ENCODE results near the gene TAS1R1.

Gene TAS1R1

DNA sequence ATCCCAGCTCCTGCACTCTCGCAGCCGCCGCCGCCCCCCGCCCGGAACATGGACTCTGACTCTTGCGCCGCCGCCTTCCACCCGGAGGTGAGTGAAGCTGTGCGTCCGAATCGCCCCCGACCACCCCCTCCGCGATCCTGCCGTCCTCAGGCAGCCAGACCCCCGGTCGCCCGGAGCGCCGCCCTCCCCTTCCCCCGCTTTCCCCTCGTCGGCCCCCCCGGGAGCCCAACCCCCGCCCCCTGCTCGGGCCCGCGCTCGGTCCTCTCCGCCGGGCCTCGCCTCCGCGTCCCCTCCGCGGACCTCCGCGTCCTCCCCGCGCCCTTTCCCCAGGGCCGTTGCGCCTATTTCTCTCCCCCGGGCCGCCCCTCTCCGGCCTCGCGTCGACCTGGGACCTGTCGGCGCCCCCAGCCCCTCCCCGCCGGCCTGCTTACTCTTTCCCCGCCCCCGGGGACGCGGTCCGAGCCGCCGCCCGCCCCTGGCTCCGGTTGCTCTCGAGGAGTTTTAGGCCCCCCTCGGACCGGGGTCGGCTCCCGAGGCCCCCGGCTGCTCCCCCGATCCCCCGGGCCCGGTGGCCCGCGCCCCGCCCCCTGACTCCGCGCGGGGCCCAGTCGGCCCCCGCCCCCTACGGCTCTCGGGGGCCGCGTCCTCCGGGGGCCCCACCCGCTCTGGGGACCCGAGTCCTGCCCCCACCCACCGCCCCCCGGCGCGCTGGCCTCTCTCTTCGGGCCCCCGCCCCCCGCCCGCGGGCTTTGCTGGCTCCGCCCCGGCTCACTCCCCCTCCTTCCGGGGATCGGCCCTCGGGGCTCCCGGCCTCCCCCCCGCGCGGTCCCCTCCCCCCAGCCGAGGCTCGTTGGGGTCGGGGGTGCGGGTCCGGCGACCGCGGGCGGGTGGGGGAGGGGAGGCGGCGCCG is 59.2 kb downstream of the TAS1R1 start:
- FAIRE-seq, result no peak

DNA sequence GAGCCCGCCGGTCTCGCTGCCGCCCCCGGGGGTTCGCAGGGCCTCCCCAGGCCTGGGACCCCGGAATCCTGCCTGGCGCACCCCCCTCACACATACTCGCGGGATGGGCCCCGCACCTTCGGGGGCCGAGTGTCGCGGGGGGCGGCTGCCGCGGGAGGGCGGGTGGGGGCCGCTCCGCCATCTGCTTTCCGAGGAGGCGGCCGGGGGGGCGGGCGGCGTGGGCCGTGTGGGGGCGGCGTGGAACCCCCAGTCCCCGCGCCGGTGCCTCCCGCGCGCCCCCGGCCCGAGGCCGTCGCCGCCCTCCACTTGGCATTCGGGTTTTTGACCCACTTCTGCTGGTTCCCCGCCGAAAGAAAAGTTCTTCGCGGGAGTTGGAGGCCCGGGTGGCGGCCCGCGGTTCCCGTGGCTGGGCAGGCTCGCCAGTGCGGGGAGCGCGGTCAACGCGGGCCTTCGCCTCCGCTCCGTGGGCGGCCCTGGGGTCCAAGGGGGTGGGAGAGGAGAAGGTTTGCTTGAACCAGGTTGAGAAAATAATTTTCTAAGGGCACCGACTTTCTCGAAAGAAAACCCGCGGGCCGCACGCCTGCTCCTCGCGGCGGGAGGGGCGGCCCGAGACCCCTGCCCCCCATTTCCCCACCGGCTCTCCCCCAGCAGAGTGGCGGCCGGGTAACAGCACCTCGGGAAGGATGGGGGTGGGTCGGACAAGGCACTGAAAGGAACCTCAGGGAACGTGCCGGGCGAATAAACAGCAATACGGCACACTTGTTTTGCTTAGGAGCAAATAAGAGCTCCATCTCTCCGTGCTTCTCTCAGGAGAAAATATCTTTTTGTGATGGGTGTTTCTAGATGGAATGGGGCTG is 60.0 kb downstream of the TAS1R1 start:
- FAIRE-seq, result no peak

DNA sequence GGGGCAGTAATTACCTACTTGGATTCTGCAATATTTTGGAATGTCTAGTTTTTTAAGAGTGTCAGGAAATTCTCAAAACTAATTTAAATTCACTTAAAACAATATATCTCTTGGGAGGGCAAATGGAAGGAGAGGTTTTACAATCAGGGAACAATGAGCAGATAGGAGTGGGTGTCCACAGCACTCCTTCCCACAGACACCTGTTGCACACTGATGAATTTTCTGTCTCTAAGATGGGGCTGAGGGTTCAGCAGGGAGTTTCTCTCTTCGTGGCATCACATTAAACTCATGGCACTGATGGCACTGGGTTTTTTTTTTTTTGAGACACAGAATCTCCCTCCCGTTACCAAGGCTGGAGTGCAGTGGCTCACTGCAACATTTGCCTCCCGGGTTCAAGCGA is 63.9 kb downstream of the TAS1R1 start:
- FAIRE-seq, result no peak

DNA sequence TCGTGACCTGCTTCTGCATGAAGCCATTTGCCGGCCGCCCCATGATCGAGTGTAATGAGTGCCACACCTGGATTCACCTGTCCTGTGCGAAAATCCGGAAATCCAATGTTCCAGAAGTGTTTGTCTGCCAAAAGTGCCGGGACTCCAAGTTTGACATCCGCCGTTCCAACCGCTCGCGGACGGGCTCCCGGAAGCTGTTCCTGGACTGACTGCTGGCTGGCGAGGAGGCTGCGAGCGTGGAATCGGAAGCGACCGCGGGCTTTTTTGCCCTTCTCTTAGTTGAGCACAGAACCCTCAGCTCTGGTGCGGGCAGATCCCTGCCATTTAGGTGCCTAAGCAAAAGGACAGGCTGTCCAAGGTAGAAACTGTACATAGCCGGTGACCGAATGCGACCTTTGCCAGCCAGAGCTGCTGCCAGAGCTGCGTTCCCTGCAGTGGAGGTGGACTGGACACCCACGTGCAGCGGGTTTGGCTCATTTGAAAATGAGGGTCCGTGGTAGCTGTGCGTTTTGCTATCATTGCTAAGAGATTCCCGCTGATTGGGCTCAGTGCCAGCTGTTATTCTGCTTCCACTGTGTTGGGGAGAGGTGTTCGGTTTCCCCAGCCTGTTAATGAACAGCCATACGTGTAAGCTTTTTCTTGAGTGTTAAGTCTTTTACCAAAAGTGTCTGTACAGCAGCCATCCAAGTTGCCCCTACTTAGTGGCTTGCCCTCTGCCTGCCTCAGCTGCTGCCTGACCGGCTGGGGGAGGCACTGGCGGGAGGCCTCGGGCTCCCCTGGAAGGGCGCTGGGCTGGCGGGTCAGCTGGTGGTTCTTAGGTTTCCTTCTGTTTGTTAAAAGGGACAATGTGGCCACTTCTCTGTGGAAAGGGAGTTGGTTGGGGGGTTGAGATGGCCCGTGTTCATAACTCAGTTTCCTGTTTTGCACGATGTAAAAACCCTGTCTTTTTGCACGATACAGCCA is 66.6 kb downstream of the TAS1R1 start:
- FAIRE-seq, result no peak

DNA sequence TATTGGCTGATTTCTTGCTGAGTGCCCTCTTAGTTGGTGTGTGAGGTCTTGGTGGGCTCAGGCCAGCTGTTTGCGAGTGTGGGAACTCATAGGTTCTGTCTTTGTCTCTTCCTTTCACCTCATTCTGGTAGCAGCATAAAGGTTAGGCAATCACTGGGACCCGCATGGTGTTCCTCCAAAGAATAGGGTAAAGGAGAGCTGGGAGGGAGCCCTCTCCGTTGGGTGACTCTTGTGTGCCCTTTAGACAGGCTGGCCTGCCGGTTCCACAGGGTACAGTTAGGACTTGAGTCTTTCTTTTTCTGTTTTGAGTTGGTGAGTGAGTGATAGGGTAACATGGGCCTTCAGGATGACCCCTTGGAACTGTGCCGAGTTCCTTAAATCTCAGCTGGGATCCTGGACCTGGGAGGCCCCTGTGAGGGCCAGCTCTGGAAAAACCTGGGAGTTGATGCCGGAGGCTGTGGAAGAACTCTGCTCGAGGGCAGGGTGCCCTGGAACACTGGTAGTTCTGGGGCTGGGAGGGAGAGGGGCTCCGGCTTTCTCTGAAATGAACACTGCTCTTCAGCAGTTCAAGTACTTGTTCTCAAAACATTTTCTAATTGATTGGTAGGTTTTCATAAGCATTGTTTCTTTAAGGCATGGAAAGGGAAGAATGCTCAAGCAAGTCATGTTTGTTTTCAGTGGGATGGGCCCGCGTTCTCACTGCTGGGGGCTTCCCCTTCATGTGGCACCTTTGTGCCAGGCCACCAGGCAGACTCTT is 67.5 kb downstream of the TAS1R1 start:
- FAIRE-seq, result no peak

DNA sequence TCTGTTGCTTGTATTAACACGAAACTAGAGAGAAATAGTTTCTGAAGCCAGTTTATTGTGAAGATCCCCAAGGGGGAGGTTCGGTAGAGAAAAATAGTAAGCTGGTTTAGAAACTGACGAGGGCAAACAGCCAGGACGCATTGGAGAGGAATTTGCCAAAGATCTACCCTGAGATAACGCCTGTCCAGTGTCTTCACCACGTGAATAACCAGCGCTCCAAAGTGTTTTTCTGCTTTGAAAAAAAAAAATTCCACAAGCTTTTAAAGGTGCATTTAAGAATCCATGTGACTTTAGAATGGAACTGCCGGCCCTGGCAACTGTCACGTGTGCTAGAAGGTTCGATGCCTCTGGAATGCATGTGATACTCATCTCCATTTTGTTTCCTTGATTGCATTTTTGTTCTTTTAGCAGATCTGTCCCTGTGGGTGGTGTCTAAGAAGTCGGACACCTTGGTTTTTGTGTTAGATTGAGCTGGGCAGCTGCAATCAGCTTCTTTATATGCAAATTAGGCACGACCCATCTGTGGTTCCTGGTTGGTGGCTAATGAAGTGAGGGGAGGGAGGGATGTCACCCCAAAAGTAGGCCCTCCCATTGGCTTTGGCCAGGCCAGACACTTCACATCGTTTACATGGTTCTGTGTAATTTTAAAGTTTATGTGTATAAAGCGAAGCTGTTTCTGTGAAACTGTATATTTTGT is 68.3 kb downstream of the TAS1R1 start:
- FAIRE-seq, result no peak

DNA sequence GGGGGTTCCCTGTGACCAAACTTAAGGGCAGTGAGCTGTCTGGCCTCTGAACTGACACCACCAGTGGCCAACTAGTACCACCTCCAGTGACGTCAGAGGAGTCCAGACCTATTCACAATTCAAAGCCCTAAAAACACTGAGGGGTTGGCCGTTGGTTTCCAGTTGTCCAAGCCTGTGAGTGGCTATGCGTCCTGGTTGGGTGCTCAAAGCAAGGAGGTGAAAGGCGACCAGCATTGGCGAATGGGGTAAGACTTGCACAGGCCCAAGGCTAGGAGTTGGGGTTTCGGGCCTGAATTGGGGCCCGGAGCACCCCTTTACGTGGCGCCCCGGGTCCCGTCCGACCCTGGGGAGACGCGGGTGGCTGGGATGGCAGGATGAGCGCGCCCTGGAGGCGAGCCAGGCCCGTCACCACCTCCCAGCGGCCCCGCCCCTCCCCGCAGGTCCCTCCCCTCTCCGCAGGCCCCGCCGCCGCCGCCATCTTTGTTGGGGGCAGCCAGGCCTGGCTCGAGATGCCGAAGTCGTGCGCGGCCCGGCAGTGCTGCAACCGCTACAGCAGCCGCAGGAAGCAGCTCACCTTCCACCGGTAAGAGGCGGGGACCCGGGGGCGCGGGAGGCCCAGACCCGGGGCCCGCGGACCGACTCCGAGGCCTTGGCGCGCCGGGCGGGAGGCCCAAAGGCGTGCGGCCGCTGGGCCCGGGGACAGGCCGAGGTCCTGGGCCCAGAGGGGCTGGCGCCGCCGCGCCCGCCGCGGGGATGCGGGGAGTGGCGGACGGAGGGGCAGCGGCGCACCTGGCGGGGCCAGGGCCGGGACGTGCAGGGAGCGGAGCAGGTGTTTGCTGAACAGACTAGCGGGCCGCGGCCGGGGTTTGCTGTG is 69.8 kb downstream of the TAS1R1 start, which contains the start of gene THAP3:
TSS of gene THAP3 (plus strand) at position 159 of the 874 bp plus-strand sequence. CDS start at position 510, 351 bp downstream.
- FAIRE-seq, result no peak

DNA sequence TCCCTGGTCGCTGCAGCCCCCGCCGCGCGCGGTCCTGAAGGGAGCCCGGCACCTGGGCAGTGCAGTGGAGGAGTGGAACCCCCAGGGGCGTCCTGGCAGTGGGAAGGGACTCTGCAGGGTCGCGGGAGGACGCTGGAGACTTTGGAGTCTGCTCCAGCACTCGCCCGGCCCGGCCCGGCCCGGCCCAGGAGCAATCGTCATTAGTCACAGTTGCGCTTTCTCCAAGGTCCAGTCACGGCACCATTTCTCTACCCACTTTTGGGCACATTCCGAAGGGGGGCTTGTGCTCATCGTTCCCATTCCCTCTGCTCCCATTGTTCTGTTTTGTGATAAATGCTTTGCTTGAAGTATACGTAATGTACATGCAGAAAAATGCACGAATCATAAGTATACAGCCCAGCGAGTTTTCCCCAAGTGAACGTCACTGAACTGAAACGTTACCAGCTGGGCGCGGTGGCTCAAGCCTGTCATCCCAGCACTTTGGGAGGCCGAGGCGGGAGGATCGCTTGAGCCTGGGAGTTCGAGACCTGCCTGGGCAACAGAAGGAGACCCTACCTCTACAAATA is 70.6 kb downstream of the TAS1R1 start:
- no peak for FAIRE-seq

DNA sequence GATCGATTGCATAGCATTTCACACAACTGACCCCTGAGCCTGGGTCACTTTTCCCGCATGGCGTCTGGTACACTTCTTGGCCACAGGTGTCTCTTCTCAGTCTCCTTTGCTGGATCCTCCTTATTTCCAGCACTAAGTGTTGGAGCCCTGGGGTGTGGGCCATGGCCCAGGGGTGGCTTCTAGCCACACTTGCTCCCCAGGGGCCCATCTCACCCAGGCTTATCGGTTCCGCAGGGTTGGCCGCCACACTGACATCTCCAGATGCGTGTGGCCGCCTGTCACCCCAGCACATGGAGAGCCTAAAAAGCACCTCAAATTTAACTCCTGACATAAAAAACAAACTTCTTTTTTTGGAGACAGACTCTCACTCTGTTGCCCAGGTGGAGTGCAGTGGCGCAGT is 71.9 kb downstream of the TAS1R1 start:
- no peak for FAIRE-seq

DNA sequence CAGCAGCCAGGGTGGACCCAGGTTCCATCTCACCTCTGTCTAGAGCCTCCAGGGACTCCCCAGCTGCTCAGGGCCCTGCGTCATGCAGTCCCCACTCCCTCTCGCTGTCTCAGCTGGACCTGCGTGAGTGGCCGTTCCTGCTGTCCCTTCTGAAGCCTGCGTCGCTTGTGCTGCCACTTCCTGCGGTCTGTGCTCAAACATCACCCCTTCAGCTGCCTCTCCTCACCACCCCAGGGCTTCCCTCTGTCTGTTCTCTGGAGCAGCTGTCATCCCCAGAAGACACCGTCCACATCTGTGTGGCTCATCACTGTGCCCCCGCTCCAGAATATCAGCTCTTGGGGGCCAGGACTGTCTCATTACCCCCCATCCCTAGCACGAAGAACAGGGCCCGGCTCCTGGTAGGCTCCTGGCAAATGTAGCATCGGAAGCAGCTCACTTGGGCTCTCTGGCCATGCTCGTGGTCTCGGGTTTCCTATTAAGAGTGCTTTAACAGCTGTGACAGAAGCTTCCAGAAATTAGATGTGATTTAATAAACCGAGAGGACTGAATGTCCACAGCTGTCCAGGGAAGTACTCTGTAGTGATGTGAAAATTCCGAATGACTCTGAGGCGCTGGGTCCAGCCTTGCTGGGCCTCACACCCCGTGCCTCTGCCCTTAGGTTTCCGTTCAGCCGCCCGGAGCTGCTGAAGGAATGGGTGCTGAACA is 72.9 kb downstream of the TAS1R1 start:
- FAIRE-seq, result no peak

DNA sequence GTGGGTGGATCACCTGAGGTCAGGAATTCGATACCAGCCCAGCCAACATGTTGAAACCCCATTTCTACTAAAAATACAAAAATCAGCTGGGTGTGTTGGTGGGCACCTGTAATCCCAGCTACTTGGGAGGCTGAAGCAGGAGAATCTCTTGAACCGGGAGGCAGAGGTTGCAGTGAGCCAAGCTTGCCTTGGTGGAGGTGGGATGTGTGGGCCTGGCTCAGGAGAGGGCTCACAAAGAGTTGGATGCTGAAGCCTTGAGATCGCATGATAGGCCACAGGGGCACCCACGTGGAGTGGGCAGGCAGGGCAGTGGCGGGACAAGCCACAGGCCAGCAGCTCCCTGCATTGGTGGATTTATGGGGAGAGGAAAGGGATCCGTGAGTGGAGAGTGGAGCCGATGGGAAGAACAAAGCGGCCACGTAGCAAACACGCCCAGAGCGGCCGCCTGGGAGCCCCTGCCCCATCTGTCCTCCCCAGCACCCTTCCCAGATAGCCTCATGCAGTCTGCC is 73.9 kb downstream of the TAS1R1 start:
- no peak for FAIRE-seq

All from islet of Langerhans (tissue), 1 donor.